Fibroblast of the aortic adventitia (primary cell): ENCODE results near the gene TEX36. TPM values are rescaled to one million over a fixed set of nuclear protein-coding genes. Genes with fewer than 3 reads are reported as not detected.

ENCODE experiments used
- DNase-seq: peaks from one replicate; pipeline ENCODE4 v3.0.0-alpha.2; 2010; ENCODE audit warnings: low read depth
- H3K4me3 ChIP-seq: 2 replicates; pipeline ENCODE4 v1.5.1; 2011; ENCODE audit warnings: low read depth, mild to moderate bottlenecking, control low read depth, low read length, moderate library complexity
- total RNA-seq: library from RNA; depleted of rRNA; stranded (reverse); fragments of >200 nt; gene quantifications from 2 replicates; pipeline ENCODE4 v1.2.3, GENCODE V29; 2012; ENCODE audit warnings: low replicate concordance
- TF ChIP-seq, protein P1 (sequence below): IDR thresholded peaks from 2 replicates; pipeline ENCODE4 v1.5.1; 2011; ENCODE audit warnings: mild to moderate bottlenecking, low read length, control low read depth, inconsistent platforms; ENCODE audit not compliant: insufficient read depth

Gene TEX36
- total RNA-seq, 1 donor, result 2.1 TPM

DNA sequence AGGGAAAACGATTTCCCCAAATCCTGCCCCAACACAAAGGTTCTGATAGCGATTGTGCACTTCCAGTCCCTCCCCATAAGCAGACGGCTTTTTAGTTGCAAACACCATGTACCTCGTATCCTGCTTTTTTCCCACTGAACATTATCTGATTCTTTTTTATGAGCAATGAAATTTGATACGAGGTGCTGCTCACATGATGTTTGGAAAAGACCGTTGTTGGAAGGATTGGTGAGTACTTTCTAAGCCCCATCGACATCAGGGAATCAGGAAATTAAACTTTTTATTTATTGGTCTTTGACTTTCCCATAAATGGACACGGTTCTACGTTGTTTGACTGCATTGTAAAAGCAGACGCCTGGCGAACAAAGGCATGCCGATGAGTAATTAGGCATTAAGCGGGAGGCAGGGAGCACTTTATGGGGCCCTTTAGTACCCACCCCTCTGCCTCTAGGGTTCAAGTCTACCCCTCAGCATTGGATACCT lies 49.4 kb downstream of the TEX36 start:
- DNase-seq, result no peak
- TF ChIP-seq, protein P1, sequence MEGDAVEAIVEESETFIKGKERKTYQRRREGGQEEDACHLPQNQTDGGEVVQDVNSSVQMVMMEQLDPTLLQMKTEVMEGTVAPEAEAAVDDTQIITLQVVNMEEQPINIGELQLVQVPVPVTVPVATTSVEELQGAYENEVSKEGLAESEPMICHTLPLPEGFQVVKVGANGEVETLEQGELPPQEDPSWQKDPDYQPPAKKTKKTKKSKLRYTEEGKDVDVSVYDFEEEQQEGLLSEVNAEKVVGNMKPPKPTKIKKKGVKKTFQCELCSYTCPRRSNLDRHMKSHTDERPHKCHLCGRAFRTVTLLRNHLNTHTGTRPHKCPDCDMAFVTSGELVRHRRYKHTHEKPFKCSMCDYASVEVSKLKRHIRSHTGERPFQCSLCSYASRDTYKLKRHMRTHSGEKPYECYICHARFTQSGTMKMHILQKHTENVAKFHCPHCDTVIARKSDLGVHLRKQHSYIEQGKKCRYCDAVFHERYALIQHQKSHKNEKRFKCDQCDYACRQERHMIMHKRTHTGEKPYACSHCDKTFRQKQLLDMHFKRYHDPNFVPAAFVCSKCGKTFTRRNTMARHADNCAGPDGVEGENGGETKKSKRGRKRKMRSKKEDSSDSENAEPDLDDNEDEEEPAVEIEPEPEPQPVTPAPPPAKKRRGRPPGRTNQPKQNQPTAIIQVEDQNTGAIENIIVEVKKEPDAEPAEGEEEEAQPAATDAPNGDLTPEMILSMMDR, result no peak
- H3K4me3 ChIP-seq, result no peak overlapping the region

DNA sequence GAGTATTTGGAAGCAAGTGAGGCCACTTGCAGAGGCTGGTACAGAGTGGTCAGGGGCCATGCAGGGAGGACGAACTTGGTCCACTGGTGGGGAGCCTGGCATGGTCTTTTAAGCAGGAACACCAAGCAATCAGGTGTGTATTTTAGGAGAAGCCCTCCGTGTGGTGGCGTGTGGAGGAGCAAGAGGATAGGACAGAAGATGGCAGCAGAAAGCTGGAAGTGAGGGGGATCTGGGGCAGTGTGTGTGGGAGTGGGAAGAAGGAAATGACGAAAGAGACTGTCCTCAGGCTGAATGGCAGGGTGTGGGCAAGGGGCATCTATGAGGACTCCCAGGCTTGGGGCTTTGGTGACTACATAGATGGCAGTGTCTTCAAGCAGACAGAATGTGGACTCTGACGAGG lies 51.2 kb downstream of the TEX36 start:
- TF ChIP-seq, protein P1, result no peak
- H3K4me3 ChIP-seq, result no peak overlapping the region
- no peak for DNase-seq

DNA sequence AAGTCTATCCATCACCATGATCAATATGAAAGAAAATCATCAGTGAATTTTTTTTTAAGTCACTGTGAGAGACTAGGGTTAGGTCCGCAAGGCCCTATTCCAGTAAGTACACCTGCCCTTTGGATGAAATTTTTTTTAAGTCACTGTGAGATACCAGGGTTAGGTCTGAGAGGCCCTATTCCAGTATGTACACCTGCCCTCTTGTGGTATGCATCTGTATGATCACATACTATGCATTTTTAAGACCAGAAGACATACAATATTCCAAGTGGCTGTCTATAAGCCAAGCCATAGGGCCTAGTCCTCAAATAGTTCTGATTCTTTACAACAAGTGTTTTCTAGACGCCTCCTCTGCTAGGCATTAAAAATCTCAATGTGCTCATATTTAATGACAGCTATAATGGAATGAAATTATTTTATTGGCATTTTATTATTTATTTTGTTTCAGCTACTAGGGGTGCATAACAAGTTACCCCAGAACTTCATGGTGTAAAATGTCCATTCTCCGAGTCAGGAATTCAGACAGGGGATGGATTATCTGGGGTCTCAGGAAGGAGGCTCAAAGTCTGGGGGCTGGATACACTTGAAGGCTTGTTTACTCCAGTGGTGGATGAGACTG lies 53.1 kb downstream of the TEX36 start:
- peak; percentile 49 for DNase-seq
- H3K4me3 ChIP-seq, result no peak overlapping the region
- TF ChIP-seq, protein P1, result peak; percentile 46

DNA sequence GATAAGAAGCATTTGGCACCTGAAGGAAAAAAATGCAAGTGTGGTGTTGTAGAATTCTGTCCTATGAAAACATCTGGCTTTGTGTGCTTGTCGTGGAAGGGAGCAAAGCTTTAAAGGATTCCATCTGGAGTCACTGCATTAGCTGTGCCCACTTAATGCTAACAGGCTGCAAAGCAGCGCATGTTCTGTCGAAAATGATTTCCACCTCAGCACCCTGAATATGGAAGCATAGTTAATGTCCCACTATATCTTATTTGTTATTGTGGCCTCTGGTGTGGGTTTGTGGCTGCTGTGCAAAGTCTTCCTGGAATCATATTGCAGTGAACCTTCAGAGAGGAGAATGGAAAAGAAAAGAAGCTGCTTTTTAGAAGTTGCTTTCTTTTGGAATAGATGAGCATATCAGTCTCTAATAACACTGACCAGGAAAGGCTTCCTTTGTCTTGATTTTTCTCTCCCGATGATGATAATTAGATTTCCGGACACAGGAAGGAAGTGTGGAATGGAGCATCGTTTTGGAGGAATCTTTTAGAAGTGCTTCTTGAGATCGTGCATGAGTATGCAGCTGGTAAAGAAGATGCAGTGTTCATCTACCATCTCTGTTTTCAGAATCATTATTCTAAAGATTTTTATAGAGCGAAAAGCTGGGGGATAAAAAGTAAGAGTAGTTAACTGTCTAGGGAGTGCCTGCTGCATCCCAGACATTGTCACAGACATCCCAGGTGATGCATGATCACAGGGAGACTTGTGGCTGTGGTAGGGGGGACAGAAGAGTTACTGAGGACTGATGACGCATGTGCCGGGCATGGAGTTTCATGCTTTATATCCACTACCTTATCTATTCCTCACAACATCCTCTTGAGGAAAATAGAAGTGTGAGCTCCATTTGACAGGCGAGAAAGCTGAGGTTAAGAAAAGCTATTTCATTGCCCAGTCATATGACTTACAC lies 54.6 kb downstream of the TEX36 start:
- no peak for DNase-seq
- TF ChIP-seq, protein P1, result no peak
- H3K4me3 ChIP-seq, result no peak overlapping the region

DNA sequence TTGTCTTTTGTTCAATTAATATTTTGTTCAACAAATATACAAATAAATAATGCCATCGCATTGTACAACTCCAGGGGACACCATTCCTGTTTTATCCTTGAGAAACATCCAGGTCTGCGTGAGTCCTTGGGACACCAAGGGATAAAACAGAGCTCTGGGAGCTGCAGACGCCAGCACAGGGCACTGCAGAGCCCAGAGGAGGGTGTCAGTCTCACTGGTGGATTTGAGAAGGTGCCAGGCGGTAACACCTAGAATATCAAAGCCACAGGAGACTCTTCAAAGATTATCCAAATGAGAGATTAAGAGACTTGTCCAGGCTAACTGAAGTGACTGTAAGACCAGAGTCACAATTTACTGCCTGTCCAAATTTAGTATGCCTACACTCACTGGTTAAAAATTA lies 55.3 kb downstream of the TEX36 start:
- H3K4me3 ChIP-seq, result no peak overlapping the region
- DNase-seq, result no peak
- TF ChIP-seq, protein P1, result no peak

DNA sequence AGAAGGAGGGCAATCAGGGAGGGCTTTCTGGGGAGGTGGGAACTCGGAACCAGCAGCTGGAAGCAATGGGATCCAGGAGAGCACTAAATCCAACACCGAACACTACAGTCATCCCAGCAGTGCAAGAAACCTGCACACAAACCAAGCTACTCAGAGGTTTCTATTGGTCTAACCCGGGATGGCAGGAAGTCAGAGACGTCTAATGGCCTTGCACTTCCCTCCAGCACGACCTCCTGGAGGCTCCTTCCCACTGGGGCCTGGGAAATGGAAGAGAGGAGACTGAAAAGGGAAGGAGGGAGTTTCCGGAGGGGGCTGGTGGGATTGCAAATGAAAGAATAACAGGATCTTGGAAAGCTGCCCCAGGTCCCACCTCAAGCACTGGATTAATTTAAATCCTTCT lies 56.3 kb downstream of the TEX36 start:
- no peak overlapping the region for H3K4me3 ChIP-seq
- no peak for DNase-seq
- TF ChIP-seq, protein P1, result no peak
